CD14-positive monocyte (primary cell): ENCODE results near the gene NOP58. TPM values are rescaled to one million over a fixed set of nuclear protein-coding genes. Genes with fewer than 3 reads are reported as not detected.

Source experiments
- DNase-seq, 3 donors: peaks; one replicate each; pipeline ENCODE4 v3.0.0-alpha.2; 2011 to 2022
- H2AFZ ChIP-seq: 2 replicates; pipeline ENCODE4 v1.6.0; 2012; ENCODE audit warnings: mild to moderate bottlenecking, low read depth, low read length, inconsistent platforms; ENCODE audit not compliant: insufficient read depth, poor library complexity, severe bottlenecking
- H3K27ac ChIP-seq, 2 donors: 1 replicate in 1 of 2; 2 replicates in 1 of 2; pipeline ENCODE4 v1.5.1; 2012 to 2013; ENCODE audit warnings: low read length in 2 of 2, control low read depth in 1 of 2, inconsistent platforms in 1 of 2, low read depth in 1 of 2, mild to moderate bottlenecking in 1 of 2
- H3K27me3 ChIP-seq, 2 donors: one replicate each; pipeline versions ENCODE4 v1.6.0 to v1.6.1; 2011 to 2013; ENCODE audit warnings: low read length in 2 of 2; ENCODE audit not compliant: control insufficient read depth in 2 of 2, insufficient read depth in 2 of 2
- H3K36me3 ChIP-seq, 2 donors: replicated peaks in 1 of 2; 1 replicate in 1 of 2; 2 replicates in 1 of 2; pipeline versions ENCODE4 v1.5.1 to v1.6.1; 2012 to 2013; ENCODE audit warnings: low read length in 2 of 2, control low read depth in 1 of 2, inconsistent platforms in 1 of 2, mild to moderate bottlenecking in 1 of 2; ENCODE audit not compliant: insufficient read depth in 2 of 2, control insufficient read depth in 1 of 2
- H3K4me1 ChIP-seq, 2 donors: 1 replicate in 1 of 2; 2 replicates in 1 of 2; pipeline versions ENCODE4 v1.5.1 to v1.6.1; 2012 to 2013; ENCODE audit warnings: low read length in 2 of 2, control low read depth in 1 of 2, inconsistent platforms in 1 of 2, mild to moderate bottlenecking in 1 of 2, moderate library complexity in 1 of 2; ENCODE audit not compliant: insufficient read depth in 2 of 2, control insufficient read depth in 1 of 2
- H3K4me2 ChIP-seq: replicated peaks from 2 replicates; pipeline ENCODE3; 2012; ENCODE audit warnings: low read length, moderate library complexity, mild to moderate bottlenecking; ENCODE audit not compliant: poor library complexity, severe bottlenecking; ENCODE audit errors: extremely low read depth
- H3K4me3 ChIP-seq, 3 experiments: fragments of 200-600 bp in 1 of 3; sonication (generic) in 1 of 3; replicated peaks in 1 of 3; 1 replicate in 2 of 3; 2 replicates in 1 of 3; pipeline ENCODE4 v1.5.1; 2011 to 2013; ENCODE audit warnings: low read length in 3 of 3, mild to moderate bottlenecking in 3 of 3, control low read depth in 2 of 3, low read depth in 2 of 3, inconsistent platforms in 1 of 3, moderate library complexity in 1 of 3
- H3K79me2 ChIP-seq: 2 replicates; pipeline ENCODE4 v1.6.0; 2012; ENCODE audit warnings: mild to moderate bottlenecking, control low read depth, inconsistent platforms, low read length, moderate library complexity; ENCODE audit not compliant: insufficient read depth
- H3K9ac ChIP-seq: 2 replicates; pipeline ENCODE4 v1.6.0; 2017; ENCODE audit warnings: low read length, mild to moderate bottlenecking; ENCODE audit not compliant: insufficient read depth, poor library complexity, severe bottlenecking
- H3K9me3 ChIP-seq, 2 donors: replicated peaks in 1 of 2; 1 replicate in 1 of 2; 2 replicates in 1 of 2; pipeline versions ENCODE4 v1.5.1 to v1.6.1; 2012 to 2013; ENCODE audit warnings: low read length in 2 of 2, control low read depth in 1 of 2; ENCODE audit not compliant: control insufficient read depth in 1 of 2, insufficient read depth in 1 of 2
- H4K20me1 ChIP-seq: 2 replicates; pipeline ENCODE4 v1.6.0; 2012; ENCODE audit warnings: mild to moderate bottlenecking, low read length, control low read depth, moderate library complexity; ENCODE audit not compliant: insufficient read depth
- H3K27ac Mint-ChIP-seq, 7 donors: one replicate each; pipeline ENCODE4 v1.8.0; 2020; ENCODE audit warnings: mild to moderate bottlenecking in 7 of 7, mixed read lengths in 7 of 7, moderate library complexity in 6 of 7, inconsistent platforms in 2 of 7
- H3K27me3 Mint-ChIP-seq, 3 donors: one replicate each; pipeline ENCODE4 v1.8.0; 2021 to 2022; ENCODE audit warnings: low read depth in 3 of 3, mild to moderate bottlenecking in 3 of 3, mixed read lengths in 3 of 3, moderate library complexity in 3 of 3, inconsistent platforms in 1 of 3
- H3K36me3 Mint-ChIP-seq, 2 donors: one replicate each; pipeline ENCODE4 v1.8.0; 2020; ENCODE audit warnings: mixed read lengths in 2 of 2, inconsistent platforms in 1 of 2, mild to moderate bottlenecking in 1 of 2
- H3K4me1 Mint-ChIP-seq: one replicate; pipeline ENCODE4 v1.8.0; 2020; ENCODE audit warnings: mild to moderate bottlenecking, mixed read lengths
- H3K4me3 Mint-ChIP-seq, 2 donors: one replicate each; pipeline ENCODE4 v1.8.0; 2020; ENCODE audit warnings: mild to moderate bottlenecking in 2 of 2, mixed read lengths in 2 of 2, moderate library complexity in 1 of 2
- H3K9me3 Mint-ChIP-seq, 7 donors: one replicate each; pipeline ENCODE4 v1.8.0; 2020 to 2022; ENCODE audit warnings: mixed read lengths in 7 of 7, mild to moderate bottlenecking in 6 of 7, moderate library complexity in 6 of 7, inconsistent platforms in 2 of 7
- CTCF ChIP-seq: fragments of 200-600 bp; IDR thresholded peaks from one replicate; pipeline ENCODE4 v1.8.0; 2022; ENCODE audit warnings: antibody characterized with exemption, mild to moderate bottlenecking
- WGBS: methylation state at CpG from one replicate; pipeline ENCODE4 v1.1.5; 2013; ENCODE audit warnings: missing lambda C conversion rate; ENCODE audit not compliant: insufficient coverage; 5-methylcytosine and 5-hydroxymethylcytosine counted together
- intact Hi-C, 2 donors: fragments of 100-400 bp; cut with micrococcal nuclease; formaldehyde crosslinking; loops; one replicate each; pipeline versions ENCODE4 v1.15.0 to v1.15.1; 2023
- polyA plus RNA-seq, 3 donors: library from polyadenylated mRNA; depleted of rRNA in 1 of 3; unstranded in 2 of 3; stranded (reverse) in 1 of 3; fragments of 300-500 nt in 2 of 3; fragments of >200 nt in 1 of 3; fragmentation: Illumina TruSeq in 2 of 3; gene quantifications; 1 replicate in 2 of 3; 2 replicates in 1 of 3; pipeline ENCODE4 v1.2.3, GENCODE V29; 2012 to 2021

Gene NOP58
- polyA plus RNA-seq, 3 donors, result 19.4 to 25.4 (median 22.5) TPM

GRCh38 chr2:202249521-202250253 is 15.9 kb upstream of the NOP58 start:
- Histone ChIP-seq H3K27ac (no peak overlapping the region), H3K36me3 (no peaks in the 10 kb centered on the region), H3K4me2 (no peak overlapping the region), H4K20me1 (no peaks in the 10 kb centered on the region), H3K4me1 (no peaks in the 10 kb centered on the region), H2AFZ (no peak overlapping the region), H3K79me2 (no peaks in the 10 kb centered on the region), H3K9me3 (peaks cover 0 to 5% of the 10 kb centered on the region in 2 donors), H3K9ac (no peak overlapping the region), H3K4me3 (no peak overlapping the region), H3K27me3 (no peaks in the 10 kb centered on the region)
- no peak overlapping the region for H3K27ac Mint-ChIP-seq
- H3K4me1 Mint-ChIP-seq, result peaks cover 6% of the 10 kb centered on the region
- peaks cover 2 to 4% (median 3%) of the 10 kb centered on the region in 3 donors for H3K27me3 Mint-ChIP-seq
- H3K9me3 Mint-ChIP-seq, result peaks cover 0 to 17% (median 4%) of the 10 kb centered on the region in 7 donors
- DNase-seq, result no peak
- WGBS, result 91% methylated on average over 7 of the region's 10 CpGs
- no peaks in the 10 kb centered on the region for H3K36me3 Mint-ChIP-seq
- no peak for TF ChIP-seq CTCF
- no peak overlapping the region for H3K4me3 Mint-ChIP-seq
- intact Hi-C loops, result no loop called here

GRCh38 chr2:202251494-202251893 is 14.1 kb upstream of the NOP58 start:
- no peaks in the 10 kb centered on the region for H3K36me3 ChIP-seq
- intact Hi-C loops, result no loop called here
- H3K4me1 ChIP-seq, result no peaks in the 10 kb centered on the region
- Mint-ChIP-seq H3K4me1 (peaks cover 6% of the 10 kb centered on the region), H3K4me3 (no peak overlapping the region), H3K36me3 (no peaks in the 10 kb centered on the region), H3K9me3 (peaks cover 0 to 17% (median 4%) of the 10 kb centered on the region in 7 donors), H3K27me3 (peaks cover 2 to 3% (median 3%) of the 10 kb centered on the region in 3 donors), H3K27ac (no peak overlapping the region)
- no peaks in the 10 kb centered on the region for H3K27me3 ChIP-seq
- no peak overlapping the region for H2AFZ ChIP-seq
- H3K4me3 ChIP-seq, result no peak overlapping the region
- H3K9me3 ChIP-seq, result peaks cover 0 to 5% of the 10 kb centered on the region in 2 donors
- H3K27ac ChIP-seq, result no peak overlapping the region
- H3K79me2 ChIP-seq, result no peaks in the 10 kb centered on the region
- H4K20me1 ChIP-seq, result no peaks in the 10 kb centered on the region
- WGBS, result no CpG with 5 or more reads among the region's 5 CpGs
- no peak overlapping the region for H3K9ac ChIP-seq
- no peak overlapping the region for H3K4me2 ChIP-seq
- TF ChIP-seq CTCF, result no peak
- DNase-seq, result no peak
